K562 (cell line): ENCODE data around the gene SLC39A11. TPM values are rescaled to one million over a fixed set of nuclear protein-coding genes. Genes with fewer than 3 reads are reported as not detected.

ENCODE experiments used
- ATAC-seq: fragments of 200-7000 bp; cut with Tn5 transposase; 3 replicates; pipeline ENCODE4 v1.9.1; 2020; ENCODE audit warnings: moderate library complexity
- BruUV-seq: library from RNA; stranded (reverse); fragments of 400-500 nt; replicated peaks from 2 replicates; lab custom pipeline; 2021; lab: Mats Ljungman, UMichigan
- CTCF ChIA-PET: fragments of 300-600 bp; formaldehyde crosslinking; extraction: SDS; loops from one replicate; lab custom pipeline; 2021; ENCODE audit warnings: low intra/inter-chr PET ratio; lab: Yijun Ruan, JAX
- POLR2A ChIA-PET: fragments of 300-600, 350-650 bp; sonication (Branson Sonifier 250); formaldehyde crosslinking; extraction: SDS; loops from one replicate; lab custom pipeline; 2021; ENCODE audit warnings: antibody characterized with exemption, inconsistent platforms; lab: Yijun Ruan, JAX
- DNase-seq, 4 experiments: peaks; one replicate each; pipeline versions ENCODE4 v3.0.0 to v3.0.0-alpha.2; 2011 to 2018; ENCODE audit warnings: low spot score in 3 of 4, mixed read lengths in 3 of 4; ENCODE audit errors: extremely low read depth in 1 of 4
- FAIRE-seq: peaks from 2 replicates; lab custom pipeline; 2011; peaks lifted over from hg19 to GRCh38; lab: Jason Lieb, UNC
- H2AFZ ChIP-seq: 2 replicates; pipeline ENCODE4 v1.6.0; 2011; ENCODE audit warnings: low read depth, low read length, control low read depth, inconsistent platforms
- H3K27ac ChIP-seq: fragments of 200-600 bp; 3 replicates; pipeline ENCODE4 v1.8.0; 2011; ENCODE audit warnings: low read depth, mild to moderate bottlenecking, control low read depth, inconsistent platforms, low read length, moderate library complexity, mixed read lengths; ENCODE audit errors: extremely low read depth
- H3K27me3 ChIP-seq, 2 experiments: fragments of 300-600 bp in 1 of 2; 2 replicates in 1 of 2; 3 replicates in 1 of 2; pipeline versions ENCODE4 v1.6.0 to v1.8.0; 2011; ENCODE audit warnings: inconsistent platforms in 2 of 2, low read length in 2 of 2, mild to moderate bottlenecking in 1 of 2, mixed read lengths in 1 of 2, moderate library complexity in 1 of 2; ENCODE audit not compliant: control insufficient read depth in 2 of 2, insufficient read depth in 2 of 2
- H3K36me3 ChIP-seq: fragments of 300-600 bp; 3 replicates; pipeline ENCODE4 v1.8.0; 2011; ENCODE audit warnings: mild to moderate bottlenecking, low read length, inconsistent platforms; ENCODE audit not compliant: control insufficient read depth, insufficient read depth
- H3K4me1 ChIP-seq, 2 experiments: fragments of 200-600 bp in 1 of 2; replicated peaks in 1 of 2; 2 replicates in 1 of 2; 3 replicates in 1 of 2; pipeline versions ENCODE4 v1.5.1 to v1.8.0; 2011; ENCODE audit warnings: inconsistent platforms in 2 of 2, low read length in 2 of 2, mild to moderate bottlenecking in 1 of 2, mixed read lengths in 1 of 2, moderate library complexity in 1 of 2; ENCODE audit not compliant: control insufficient read depth in 2 of 2, insufficient read depth in 2 of 2
- H3K4me2 ChIP-seq: 2 replicates; pipeline ENCODE4 v1.6.1; 2011; ENCODE audit warnings: low read length, control low read depth, inconsistent platforms, mixed read lengths; ENCODE audit not compliant: insufficient read depth
- H3K4me3 ChIP-seq: fragments of 200-600 bp; sonication (generic), shearing (Covaris generic); 2 replicates; pipeline ENCODE4 v1.5.1; 2016; ENCODE audit warnings: control low read depth, inconsistent platforms
- H3K79me2 ChIP-seq: fragments of 200-600 bp; 3 replicates; pipeline ENCODE4 v1.8.0; 2011; ENCODE audit warnings: low read length, inconsistent platforms; ENCODE audit not compliant: control insufficient read depth, insufficient read depth
- H3K9ac ChIP-seq, 2 experiments: 2 replicates each; pipeline versions ENCODE4 v1.6.0 to v1.6.1; 2011; ENCODE audit warnings: low read depth in 2 of 2, low read length in 2 of 2, control low read depth in 1 of 2, inconsistent platforms in 1 of 2, mild to moderate bottlenecking in 1 of 2, mixed read lengths in 1 of 2; ENCODE audit not compliant: insufficient read depth in 1 of 2
- H3K9me1 ChIP-seq: one replicate; pipeline ENCODE4 v1.6.0; 2011; ENCODE audit warnings: inconsistent platforms, mild to moderate bottlenecking, low read length, moderate library complexity; ENCODE audit not compliant: control insufficient read depth, insufficient read depth
- H3K9me3 ChIP-seq: replicated peaks from 2 replicates; pipeline ENCODE4 v1.5.1; 2011; ENCODE audit warnings: low read depth, low read length, inconsistent platforms; ENCODE audit not compliant: control insufficient read depth, insufficient read depth
- H4K20me1 ChIP-seq: replicated peaks from 2 replicates; pipeline ENCODE4 v1.6.1; 2011; ENCODE audit warnings: low read length, inconsistent platforms, mixed read lengths; ENCODE audit not compliant: control insufficient read depth, insufficient read depth
- COPS2 ChIP-seq: fragments of 450-650 bp; conservative IDR thresholded peaks from 2 replicates; pipeline ENCODE4 v1.6.1; 2016; ENCODE audit warnings: mild to moderate bottlenecking, moderate library complexity
- CREB5 ChIP-seq: fragments of 250-450 bp; sonication (Bioruptor Pico); IDR thresholded peaks from 2 replicates; pipeline ENCODE4 v1.5.0; 2020; ENCODE audit warnings: mild to moderate bottlenecking
- DDX20 ChIP-seq: fragments of 450-650 bp; IDR thresholded peaks from 2 replicates; pipeline ENCODE4 v1.6.1; 2016; ENCODE audit warnings: missing genetic modification characterization, low read depth, mild to moderate bottlenecking, missing compliant biosample characterization, moderate library complexity
- E2F3 ChIP-seq: fragments of 250-450 bp; sonication (Bioruptor Pico); IDR thresholded peaks from 2 replicates; pipeline ENCODE4 v1.4.0; 2020; ENCODE audit warnings: mild to moderate bottlenecking
- E2F5 ChIP-seq: sonication (generic); formaldehyde crosslinking; IDR thresholded peaks from 2 replicates; pipeline ENCODE4 v1.8.0; 2022; ENCODE audit warnings: mild to moderate bottlenecking, missing genetic modification reagents
- ELF4 ChIP-seq: fragments of 450-650 bp; formaldehyde crosslinking; IDR thresholded peaks from 2 replicates; pipeline ENCODE4 v1.4.0; 2022; ENCODE audit warnings: missing genetic modification characterization
- ETV5 ChIP-seq: sonication (generic); formaldehyde crosslinking; IDR thresholded peaks from 2 replicates; pipeline ENCODE4 v1.4.0; 2020; ENCODE audit warnings: low read depth, mild to moderate bottlenecking, missing genetic modification reagents
- FOXJ2 ChIP-seq: fragments of 200-800 bp; sonication (Bioruptor generic); IDR thresholded peaks from 2 replicates; pipeline ENCODE4 v1.6.1; 2016; ENCODE audit warnings: missing genetic modification characterization, missing compliant biosample characterization
- FOXK1 ChIP-seq: sonication (generic); formaldehyde crosslinking; IDR thresholded peaks from 2 replicates; pipeline ENCODE4 v1.8.0; 2022; ENCODE audit warnings: missing genetic modification reagents, mild to moderate bottlenecking, borderline replicate concordance
- KLF13 ChIP-seq: fragments of 450-650 bp; IDR thresholded peaks from 2 replicates; pipeline ENCODE4 v1.6.1; 2016; ENCODE audit warnings: missing genetic modification characterization, low read depth, mild to moderate bottlenecking, missing compliant biosample characterization, moderate library complexity, borderline replicate concordance
- NCOA1 ChIP-seq: fragments of 450-650 bp; IDR thresholded peaks from 2 replicates; pipeline ENCODE4 v1.6.1; 2016; ENCODE audit warnings: low read depth
- PHTF2 ChIP-seq: fragments of 250-450 bp; sonication (Bioruptor Pico); IDR thresholded peaks from 2 replicates; pipeline ENCODE4 v1.5.0; 2021; ENCODE audit warnings: mild to moderate bottlenecking
- SMARCB1 ChIP-seq: IDR thresholded peaks from 2 replicates; pipeline ENCODE4 v1.6.1; 2011; ENCODE audit warnings: improper control_type of control experiment, low read depth; ENCODE audit not compliant: insufficient read length
- YBX1 ChIP-seq: fragments of 450-650 bp; IDR thresholded peaks from 2 replicates; pipeline ENCODE4 v1.7.1; 2016; ENCODE audit warnings: mild to moderate bottlenecking
- ZMIZ1 ChIP-seq, 2 experiments: fragments of 150-350 bp in 1 of 2; IDR thresholded peaks; 2 replicates each; pipeline ENCODE4 v1.6.1; 2012 to 2016; ENCODE audit warnings: low read depth in 2 of 2, low read length in 2 of 2, mild to moderate bottlenecking in 1 of 2, moderate library complexity in 1 of 2
- ZNF274 ChIP-seq: IDR thresholded peaks from 2 replicates; pipeline ENCODE4 v1.6.1; 2011; ENCODE audit warnings: low read depth, mild to moderate bottlenecking, low read length, moderate library complexity, borderline replicate concordance
- ZNF780A ChIP-seq: fragments of 250-450 bp; sonication (Bioruptor Pico); IDR thresholded peaks from 2 replicates; pipeline ENCODE4 v1.5.0; 2021; ENCODE audit warnings: mild to moderate bottlenecking
- WGBS: fragments of 100-300 bp; shearing (Covaris generic); methylation state at CpG from one replicate; pipeline ENCODE4 v1.1.6; 2016; ENCODE audit warnings: low coverage, mixed read lengths; ENCODE audit not compliant: insufficient coverage; ENCODE audit errors: missing lambda C conversion rate; 5-methylcytosine and 5-hydroxymethylcytosine counted together
- in situ Hi-C: fragments of 300-500 bp; cut with MboI; formaldehyde crosslinking; loops from 4 replicates; pipeline ENCODE4 v1.15.0; 2018; ENCODE audit warnings: inconsistent platforms, mixed read lengths
- intact Hi-C: fragments of 100-400 bp; cut with micrococcal nuclease; formaldehyde crosslinking; loops from 2 replicates; pipeline ENCODE4 v1.14.2; 2022
- polyA plus RNA-seq, 8 experiments: library from polyadenylated mRNA; depleted of rRNA in 4 of 8; stranded (reverse) in 5 of 8; unstranded in 3 of 8; fragments of >200 nt; fragmentation: Nextera tagmentation in 2 of 8; fragmentation: Illumina TruSeq in 1 of 8; extraction: Ambion mirVana in 2 of 8; extraction: Trizol in 1 of 8; gene quantifications; 2 replicates each; pipeline versions ENCODE4 v1.2.1 to v1.2.3, GENCODE V29; 2011 to 2014; ENCODE audit warnings: inconsistent platforms in 1 of 8, missing spikeins in 1 of 8
- total RNA-seq, 7 experiments: library from RNA; depleted of rRNA in 6 of 7; stranded (reverse); fragments of >200 nt in 6 of 7; fragmentation: Illumina TruSeq in 2 of 7; extraction: Trizol in 2 of 7; gene quantifications; 2 replicates each; pipeline versions ENCODE4 v1.2.1 to v1.2.3, GENCODE V29; 2011 to 2021; ENCODE audit warnings: low replicate concordance in 1 of 7

SLC39A11 gene
- total and polyA plus RNA-seq, 9 of the 15 experiments (the other 6 are each of a cell fraction or from before 2014, with no cell fraction given) = 10.5 to 26.4 (median 13.4) TPM

GRCh38 chr17:72927760-72928159, 164.7 kb downstream of the SLC39A11 start:
- FAIRE-seq (no peak), ATAC-seq (no peak), DNase-seq (no peak)
- intact Hi-C loops (no loop called here), in situ Hi-C loops (no loop called here)
- Histone ChIP-seq H3K36me3 (no peaks in the 10 kb centered on the region), H3K79me2 (no peaks in the 10 kb centered on the region), H3K4me2 (no peak overlapping the region), H3K9me1 (no peaks in the 10 kb centered on the region), H3K9ac (no peak overlapping the region), H3K27ac (no peak overlapping the region), H4K20me1 (no peaks in the 10 kb centered on the region; the same call in 1 of the 2 replicates), H3K4me1 (no peaks in the 10 kb centered on the region), H3K9me3 (no peaks in the 10 kb centered on the region), H3K27me3 (no peaks in the 10 kb centered on the region; a peak in 1 of 5 replicates), H2AFZ (no peak overlapping the region), H3K4me3 (no peak overlapping the region)
- 50% methylated on average over 1 of the region's 1 CpG for WGBS
- POLR2A ChIA-PET = interaction anchor here (0.6 kb wide), 1 partner anchor 87 kb away, joined by 4 read pairs; no protein-coding TSS in a partner anchor
- CTCF ChIA-PET = no interaction called here
- TF ChIP-seq E2F5 (CRISPR knock-in tag) (no peak), ZNF780A (CRISPR knock-in tag) (no peak), SMARCB1 (no peak), YBX1 (no peak), PHTF2 (CRISPR knock-in tag) (no peak), COPS2 (no peak), NCOA1 (no peak), KLF13 (no peak), FOXJ2 (tag) (no peak), ELF4 (CRISPR knock-in tag) (no peak), CREB5 (CRISPR knock-in tag) (no peak), ZNF274 (no peak), ZMIZ1 (IDR thresholded peaks at IDR 0.05; ENCODE audit: low read depth in 2 of 2, low read length in 2 of 2) (no peak), ETV5 (no peak), DDX20 (tag) (no peak), E2F3 (CRISPR knock-in tag) (no peak), FOXK1 (CRISPR knock-in tag) (no peak)
- no TSS peak for BruUV-seq
